GM21515 (cell line): ENCODE data around the gene TPP2.

Experiments used
- ATAC-seq: cut with Tn5 transposase; IDR thresholded peaks from one replicate; pipeline ENCODE4 v1.9.1; 2021; ENCODE audit not compliant: unreplicated experiment

The TPP2 gene

DNA sequence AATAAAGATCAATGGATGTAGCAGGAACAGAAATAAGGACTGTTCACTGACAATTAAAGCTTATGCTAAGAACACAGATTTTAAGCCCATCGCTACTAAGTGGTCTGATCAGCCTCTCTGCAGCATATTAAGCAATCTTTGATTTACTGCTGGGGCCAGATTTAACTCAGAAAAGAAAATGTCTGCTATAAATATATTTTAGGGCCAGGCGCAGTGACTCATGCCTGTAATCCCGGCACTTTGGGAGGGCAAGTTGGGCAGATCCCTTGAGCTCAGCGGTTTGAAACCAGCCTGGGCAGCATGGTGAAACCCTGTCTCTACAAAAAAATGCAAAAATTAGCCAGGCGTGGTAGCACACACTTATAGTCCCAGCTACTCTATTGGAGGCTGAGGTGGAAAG, 55.1 kb downstream of the TPP2 start:
- no peak for ATAC-seq

- ATAC-seq, result no peak
Measured at GRCh38 chr13:102654756-102655155, 58.0 kb downstream of the TPP2 start.

DNA sequence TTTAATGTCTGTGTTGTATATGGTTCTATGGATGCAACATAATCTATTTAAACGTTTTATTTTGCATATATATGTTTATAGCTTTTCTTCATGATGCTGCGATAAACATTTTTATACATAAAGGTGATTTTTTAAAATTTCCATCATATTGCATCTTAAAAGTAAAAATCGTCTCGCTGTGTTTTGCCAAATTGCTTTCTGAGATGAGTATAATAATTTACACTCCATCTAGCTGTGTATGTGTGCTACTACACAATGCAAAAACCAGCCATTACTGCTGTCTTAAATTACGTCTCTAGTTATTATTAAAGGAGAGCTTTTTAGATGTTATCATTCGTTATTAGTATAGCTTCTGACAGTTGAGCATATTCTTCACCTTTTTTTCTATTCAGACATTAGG, 60.8 kb downstream of the TPP2 start:
- no peak for ATAC-seq

- no peak for ATAC-seq
Measured at GRCh38 chr13:102658660-102659059, 61.9 kb downstream of the TPP2 start.

DNA sequence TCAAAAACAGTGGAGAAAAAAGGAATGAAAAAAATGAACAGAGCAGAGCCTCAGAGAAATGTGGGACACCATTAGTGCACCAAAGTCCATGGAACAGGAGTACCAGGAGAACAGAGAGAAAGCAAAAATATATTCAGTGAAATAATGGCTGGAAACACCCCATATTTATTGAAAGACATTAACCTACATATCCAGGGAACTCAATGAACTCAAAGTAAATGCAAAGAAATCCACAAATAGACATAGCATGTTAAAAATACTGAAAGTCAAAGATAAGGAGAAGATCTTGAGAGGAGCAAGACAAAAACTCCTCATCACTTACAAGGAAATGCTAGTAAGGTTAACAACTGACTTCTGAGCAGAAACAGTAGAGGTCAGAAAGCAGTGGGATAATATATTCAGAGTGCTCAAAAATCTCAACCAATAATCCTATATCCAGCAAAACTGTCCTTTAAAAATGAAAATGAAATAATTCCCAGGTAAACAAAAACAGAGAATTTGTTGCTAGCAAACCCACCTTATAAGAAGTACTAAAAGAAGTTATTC, 62.5 kb downstream of the TPP2 start:
- ATAC-seq, result no peak

DNA sequence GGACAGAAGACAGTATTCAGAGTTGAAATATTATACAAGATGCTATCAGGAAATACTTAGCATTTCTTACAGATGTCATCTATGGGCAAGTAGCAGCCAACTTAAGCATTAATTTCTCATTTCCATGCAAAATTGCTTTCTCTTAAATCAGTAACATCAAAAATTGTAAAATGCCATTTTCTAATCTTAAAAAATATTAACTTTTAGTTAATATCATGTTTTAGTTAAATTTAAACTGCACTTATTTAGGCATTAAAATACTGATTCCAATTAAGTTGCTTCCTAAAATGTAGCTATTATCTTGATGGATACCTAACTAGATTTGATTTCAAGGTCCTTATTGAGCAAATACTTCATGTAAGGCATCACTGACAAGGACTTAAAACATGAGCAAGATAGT, 70.2 kb downstream of the TPP2 start:
- ATAC-seq, result no peak

DNA sequence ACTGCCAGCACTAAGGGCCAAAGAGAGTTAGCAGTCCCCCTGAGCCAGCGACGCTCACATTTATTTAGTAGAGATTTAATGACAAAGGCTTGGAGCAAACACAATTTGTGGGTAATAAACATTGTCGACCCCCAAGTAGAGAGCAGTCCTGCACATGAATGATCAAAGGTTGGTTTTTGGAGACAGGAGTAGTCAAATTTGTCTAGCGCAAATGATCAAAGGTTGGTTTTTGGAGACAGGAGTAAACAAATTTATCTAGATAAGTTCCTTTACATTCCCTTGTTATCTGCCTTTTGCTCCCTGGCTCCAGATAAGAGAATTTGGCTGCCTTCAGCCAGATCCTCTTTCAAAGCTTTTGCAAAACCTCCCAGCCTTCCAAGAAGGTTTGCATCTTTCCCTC, 71.1 kb downstream of the TPP2 start:
- ATAC-seq, result no peak

DNA sequence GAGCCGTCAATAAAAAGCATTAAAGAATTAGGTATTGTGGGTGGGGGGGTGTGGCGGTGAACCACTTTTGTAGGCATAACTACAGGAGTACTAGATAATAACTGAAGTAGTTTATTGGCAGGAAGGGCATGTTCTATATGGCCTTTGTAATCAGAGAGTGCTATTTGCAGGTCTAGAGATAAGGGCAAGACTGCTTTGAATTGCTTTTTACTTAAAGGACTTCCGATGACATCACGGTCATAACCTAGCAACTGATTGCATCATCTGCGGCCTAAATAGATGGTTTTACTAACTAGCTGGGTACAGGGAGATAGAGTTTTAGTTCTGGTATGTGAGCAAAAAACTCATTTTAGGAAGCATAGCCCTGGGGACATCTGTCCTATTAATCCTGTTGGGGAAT, 73.3 kb downstream of the TPP2 start:
- ATAC-seq, result no peak

DNA sequence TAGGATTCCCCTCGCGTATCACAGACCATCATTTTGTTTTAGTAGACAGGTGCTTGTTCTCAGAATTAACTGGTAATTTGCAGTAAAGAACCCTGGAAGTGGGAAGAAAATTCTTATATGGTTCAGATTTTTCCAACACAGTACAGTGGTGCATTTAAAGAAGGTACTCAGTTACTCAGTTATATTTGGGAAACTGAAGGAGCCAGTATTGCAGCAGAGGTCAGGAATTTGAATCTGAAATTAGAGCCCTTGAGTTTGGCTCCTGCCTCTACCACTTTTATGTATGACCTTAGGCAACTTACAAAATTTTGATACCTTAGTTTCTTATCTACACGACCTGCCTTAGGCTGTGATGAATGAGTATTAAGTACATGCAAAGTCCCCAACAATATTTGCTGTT, 78.3 kb downstream of the TPP2 start:
- ATAC-seq, result no peak

DNA sequence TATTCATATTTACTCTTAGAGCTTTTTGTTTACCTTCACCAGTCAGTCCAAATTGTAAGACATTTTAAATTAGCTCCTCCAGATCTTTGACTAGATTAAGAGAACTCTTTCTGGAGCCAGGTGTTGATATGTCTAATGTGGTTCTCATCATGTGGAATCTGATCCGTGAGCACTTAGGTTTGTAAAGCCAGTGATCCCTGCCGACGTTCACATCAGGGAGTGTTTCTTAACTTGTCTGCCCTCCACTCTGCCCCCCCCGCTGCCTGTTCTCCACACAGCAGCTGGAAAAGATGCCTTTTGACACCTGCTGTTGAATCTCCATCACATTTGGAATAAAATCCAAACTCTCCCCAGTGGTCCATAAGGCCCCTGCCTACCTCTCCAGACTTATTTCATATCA, 80.3 kb downstream of the TPP2 start:
- ATAC-seq, result no peak

DNA sequence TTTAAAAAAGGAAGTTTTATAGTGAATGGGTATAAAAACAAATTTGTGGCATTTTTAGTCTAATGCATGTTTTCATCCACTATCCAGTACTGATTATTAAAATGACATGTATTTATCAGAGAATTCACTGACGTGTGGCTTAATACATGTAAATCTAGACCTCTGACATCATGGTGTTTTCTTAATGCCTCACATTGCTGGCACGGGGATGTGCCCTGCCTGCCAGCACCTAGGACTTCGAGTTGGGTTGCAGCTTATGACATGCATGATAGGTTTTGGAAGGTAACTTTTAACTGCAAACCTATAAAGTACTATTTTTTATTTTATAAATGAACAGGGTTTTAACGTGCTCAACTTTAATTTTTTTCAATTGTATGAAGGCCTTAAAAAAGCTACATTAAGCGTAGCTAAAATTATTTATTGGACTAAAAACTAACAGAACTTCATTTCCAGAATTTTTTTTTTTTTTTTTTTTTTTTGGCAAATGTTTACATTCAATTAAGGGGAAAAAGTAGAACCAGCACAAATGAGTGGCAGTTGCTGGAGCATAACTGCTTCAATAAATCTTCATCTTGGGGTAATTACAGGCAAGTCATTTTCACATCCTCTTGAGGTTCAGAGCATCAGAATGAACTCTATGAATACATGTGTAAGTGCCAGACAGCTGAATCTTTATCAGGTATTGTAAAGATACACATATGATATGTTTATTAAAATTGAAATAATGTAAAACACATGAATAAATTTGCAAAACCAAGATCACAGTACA, 81.7 kb downstream of the TPP2 start:
- no peak for ATAC-seq

GRCh38 chr13:102679449-102680132, 82.8 kb downstream of the TPP2 start:
- no peak for ATAC-seq

- ATAC-seq, result no peak
Measured at GRCh38 chr13:102680133-102680717, 83.4 kb downstream of the TPP2 start.

GRCh38 chr13:102680842-102681740, 84.3 kb downstream of the TPP2 start:
- ATAC-seq, result no peak

DNA sequence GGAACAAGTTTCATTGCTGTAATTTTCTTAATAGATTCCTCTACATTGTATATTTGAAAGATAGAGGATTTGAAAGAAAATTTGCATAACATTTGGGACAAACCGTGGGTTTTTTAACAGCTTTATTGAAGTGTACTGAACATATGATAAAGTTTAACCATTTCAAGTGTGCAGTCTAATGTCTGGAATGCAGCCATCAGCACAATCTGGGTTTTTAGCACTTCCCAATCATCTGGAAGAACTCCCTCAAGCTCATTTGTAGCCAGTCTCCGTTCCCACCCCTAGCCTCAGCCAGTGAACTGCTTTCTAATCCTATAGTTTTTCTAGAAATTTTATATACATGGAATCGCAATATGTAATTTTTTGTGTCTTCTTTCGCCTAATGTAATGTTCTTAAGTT, 85.4 kb downstream of the TPP2 start:
- ATAC-seq, result no peak

DNA sequence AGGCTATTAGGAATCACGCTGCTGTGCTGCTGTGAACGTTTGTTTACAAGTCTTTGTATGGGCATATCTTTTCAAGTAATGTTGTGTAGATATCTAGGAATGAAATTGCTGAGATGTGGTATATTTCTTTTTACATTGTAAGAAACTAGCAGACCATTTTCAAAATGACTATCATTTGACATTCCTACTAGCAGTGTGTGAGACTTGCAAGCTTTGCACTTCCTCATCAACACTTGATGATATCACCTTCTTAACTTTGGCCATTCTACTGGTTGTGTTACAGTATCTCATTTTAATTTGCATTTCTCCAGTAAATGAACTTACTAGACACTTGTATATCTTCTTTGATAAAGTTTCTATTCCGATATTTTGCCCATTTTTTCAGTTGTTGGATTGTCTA, 85.9 kb downstream of the TPP2 start:
- ATAC-seq, result no peak

DNA sequence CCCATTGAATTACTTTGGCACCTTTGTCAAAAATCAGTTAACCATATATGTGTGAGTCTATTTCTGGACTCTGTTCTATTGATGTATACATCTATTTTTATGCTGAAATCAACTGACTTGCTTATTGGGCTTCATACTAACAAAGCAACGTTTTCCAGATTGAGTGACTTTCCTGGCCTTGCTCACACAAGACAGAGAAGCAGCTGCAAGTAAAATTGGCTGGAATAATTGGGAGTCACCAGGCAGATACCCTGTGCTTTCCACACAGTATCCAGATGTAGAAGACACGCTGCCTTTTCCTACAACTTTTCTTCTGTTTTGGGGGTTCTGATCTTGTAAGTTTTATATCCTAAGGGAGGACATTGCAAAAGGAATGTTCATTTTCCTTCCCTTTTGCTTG, 86.9 kb downstream of the TPP2 start:
- no peak for ATAC-seq

GRCh38 chr13:102686024-102686423, 89.2 kb downstream of the TPP2 start:
- ATAC-seq, result no peak

- ATAC-seq, result no peak
Measured at GRCh38 chr13:102687520-102687919, 90.7 kb downstream of the TPP2 start.

DNA sequence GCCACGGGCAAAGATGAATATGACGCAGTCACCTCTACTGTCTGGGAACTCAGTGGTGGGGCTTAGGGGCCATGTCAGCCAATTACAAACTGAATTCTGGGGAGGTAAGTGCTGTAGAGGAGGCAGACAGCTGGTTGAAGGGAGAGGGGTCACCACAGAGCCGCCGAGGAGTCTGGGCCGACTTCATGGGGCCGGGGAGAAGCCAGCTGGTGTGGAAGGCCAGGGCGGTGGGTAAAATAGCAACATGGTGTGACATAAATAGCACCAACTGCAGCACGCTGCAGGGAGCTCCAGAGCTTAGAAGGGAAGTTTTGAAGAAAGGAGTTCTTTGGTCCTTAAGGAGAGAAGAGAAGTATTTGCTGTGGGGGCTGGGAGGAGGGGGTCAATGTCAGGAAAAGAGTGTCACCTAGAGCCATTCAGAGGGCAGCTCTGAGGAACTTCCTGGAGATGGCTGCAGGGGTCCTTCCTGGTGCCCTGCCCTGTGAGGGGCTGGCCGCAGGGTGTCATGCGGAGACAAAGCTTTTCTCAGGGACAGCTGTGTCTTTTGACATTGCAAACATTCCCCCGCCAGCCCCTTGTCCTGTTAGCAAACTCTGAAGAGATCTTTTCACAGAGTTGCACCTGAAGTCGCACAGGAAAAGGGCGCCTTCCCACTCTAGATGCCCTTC, 91.7 kb downstream of the TPP2 start:
- no peak for ATAC-seq

DNA sequence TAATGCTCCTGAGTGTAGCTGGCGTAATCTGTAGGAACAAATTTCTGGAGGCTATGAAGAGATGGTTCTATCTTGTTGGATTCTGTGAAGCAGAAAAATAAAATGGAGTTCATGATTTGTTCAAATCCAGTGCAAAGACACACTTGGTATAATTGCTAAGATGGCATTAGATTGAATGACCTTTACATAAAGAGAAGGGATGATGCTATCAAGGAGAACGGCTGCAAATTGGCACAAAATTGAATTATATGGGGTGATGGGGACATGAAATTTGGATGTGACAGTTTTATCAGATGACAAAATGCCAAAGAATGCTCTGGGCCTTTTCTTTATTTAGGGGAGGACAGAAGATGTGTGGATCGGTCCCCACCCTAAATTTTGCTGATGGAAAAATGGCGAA, 94.1 kb downstream of the TPP2 start:
- ATAC-seq, result no peak
